Tibial nerve (tissue), 3 donors: ENCODE measurements around the gene SNED1.

Experiments
- POLR2A ChIP-seq, 2 donors: fragments of 450-650 bp; IDR thresholded peaks; one replicate each; pipeline ENCODE4 v1.6.1; 2017; ENCODE audit warnings: antibody characterized with exemption in 2 of 2, mild to moderate bottlenecking in 2 of 2, moderate library complexity in 2 of 2
- TF ChIP-seq, protein P1 (sequence below), 5 experiments: fragments of 200-600 bp in 3 of 5; fragments of 450-650 bp in 2 of 5; sonication (generic) in 3 of 5; IDR thresholded peaks; one replicate each; pipeline ENCODE4 v1.5.1; 2016 to 2019; ENCODE audit warnings: antibody characterized with exemption in 5 of 5, mild to moderate bottlenecking in 3 of 5, moderate library complexity in 2 of 5

DNA sequence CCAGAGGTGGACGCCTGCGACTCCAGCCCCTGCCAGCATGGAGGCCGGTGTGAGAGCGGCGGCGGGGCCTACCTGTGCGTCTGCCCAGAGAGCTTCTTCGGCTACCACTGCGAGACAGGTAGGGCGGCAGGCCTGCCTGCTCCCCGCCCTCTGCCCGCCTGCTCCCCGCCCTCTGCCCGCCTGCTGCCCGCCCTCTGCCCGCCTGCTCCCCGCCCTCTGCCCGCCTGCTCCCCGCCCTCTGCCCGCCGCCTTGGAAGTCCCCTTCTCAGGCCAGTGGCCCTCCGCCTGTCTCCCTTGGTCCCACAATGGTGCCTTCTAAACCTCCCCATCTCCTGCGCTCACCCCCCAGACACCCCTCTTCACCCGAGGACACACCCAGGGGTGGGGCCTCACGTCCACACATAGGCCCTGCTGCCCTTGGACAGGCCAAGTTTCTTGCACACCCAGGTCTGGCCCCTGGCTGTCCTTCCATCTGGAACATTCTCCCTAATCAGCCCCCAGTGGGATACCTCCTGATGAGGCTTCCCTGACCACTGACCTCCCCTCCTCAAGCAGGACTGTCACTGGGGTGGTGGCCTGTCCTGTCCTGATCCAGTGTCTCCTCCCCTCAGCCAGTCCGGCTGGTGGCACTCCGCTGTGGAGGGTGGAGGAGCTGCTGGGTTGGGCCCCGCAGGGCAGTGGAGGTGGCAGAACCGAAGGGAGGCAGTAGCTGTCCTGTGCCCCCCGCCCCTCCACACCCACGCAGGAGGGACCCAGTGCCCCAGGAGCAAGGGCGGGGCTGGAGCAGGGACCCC, 65.8 kb downstream of the SNED1 start:
- TF ChIP-seq, protein P1, sequence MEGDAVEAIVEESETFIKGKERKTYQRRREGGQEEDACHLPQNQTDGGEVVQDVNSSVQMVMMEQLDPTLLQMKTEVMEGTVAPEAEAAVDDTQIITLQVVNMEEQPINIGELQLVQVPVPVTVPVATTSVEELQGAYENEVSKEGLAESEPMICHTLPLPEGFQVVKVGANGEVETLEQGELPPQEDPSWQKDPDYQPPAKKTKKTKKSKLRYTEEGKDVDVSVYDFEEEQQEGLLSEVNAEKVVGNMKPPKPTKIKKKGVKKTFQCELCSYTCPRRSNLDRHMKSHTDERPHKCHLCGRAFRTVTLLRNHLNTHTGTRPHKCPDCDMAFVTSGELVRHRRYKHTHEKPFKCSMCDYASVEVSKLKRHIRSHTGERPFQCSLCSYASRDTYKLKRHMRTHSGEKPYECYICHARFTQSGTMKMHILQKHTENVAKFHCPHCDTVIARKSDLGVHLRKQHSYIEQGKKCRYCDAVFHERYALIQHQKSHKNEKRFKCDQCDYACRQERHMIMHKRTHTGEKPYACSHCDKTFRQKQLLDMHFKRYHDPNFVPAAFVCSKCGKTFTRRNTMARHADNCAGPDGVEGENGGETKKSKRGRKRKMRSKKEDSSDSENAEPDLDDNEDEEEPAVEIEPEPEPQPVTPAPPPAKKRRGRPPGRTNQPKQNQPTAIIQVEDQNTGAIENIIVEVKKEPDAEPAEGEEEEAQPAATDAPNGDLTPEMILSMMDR (IDR thresholded peaks at IDR 0.05): no peak
- no peak for TF ChIP-seq POLR2A (IDR thresholded peaks at IDR 0.05)
